Measurements from ENCODE around the gene VSIG1. TPM values are rescaled to one million over a fixed set of nuclear protein-coding genes. Genes with fewer than 3 reads are reported as not detected.

Gene VSIG1
- polyA plus RNA-seq, 1 donor from 2014 or later = not detected

GRCh38 chrX:108117988-108118387 is 73.1 kb downstream of the VSIG1 start:
- Histone ChIP-seq H3F3A (ENCODE audit: insufficient read depth, low read length, poor library complexity, severe bottlenecking) (no peaks in the 10 kb centered on the region), H2AFZ (ENCODE audit: low read depth, low read length) (no peak overlapping the region), H3K79me2 (replicated peaks; ENCODE audit: insufficient read depth, low read length) (no peaks in the 10 kb centered on the region), H3K9ac (ENCODE audit: low read length) (no peak overlapping the region), H3K36me3 (ENCODE audit: insufficient read depth, low read length) (no peaks in the 10 kb centered on the region), H3K4me3 (ENCODE audit: low read length) (no peak overlapping the region), H3K4me2 (ENCODE audit: low read length) (no peak overlapping the region), H4K20me1 (ENCODE audit: insufficient read depth) (no peaks in the 10 kb centered on the region), H3K9me2 (ENCODE audit: insufficient read depth, low read length) (no peaks in the 10 kb centered on the region), H3K27me3 (ENCODE audit: insufficient read depth, low read depth, low read length) (no peaks in the 10 kb centered on the region), H3K9me3 (ENCODE audit: low read length) (no peaks in the 10 kb centered on the region), H3K27ac (ENCODE audit: low read length) (no peak overlapping the region)
- TF ChIP-seq SMC3 (conservative IDR thresholded peaks at IDR 0.05; ENCODE audit: poor library complexity) = no peak
- no peak for TF ChIP-seq EZH2 (IDR thresholded peaks at IDR 0.05; ENCODE audit: borderline replicate concordance, insufficient read depth, low read length, poor library complexity, severe bottlenecking)
- no peak for TF ChIP-seq MXI1 (conservative IDR thresholded peaks at IDR 0.05; ENCODE audit: poor library complexity, severe bottlenecking)
- TF ChIP-seq CTCF (IDR thresholded peaks at IDR 0.05; ENCODE audit: poor library complexity, severe bottlenecking) = no peak

GRCh38 chrX:108121291-108121690 is 76.4 kb downstream of the VSIG1 start:
- H3K36me3 ChIP-seq (ENCODE audit: insufficient read depth, low read length) = no peaks in the 10 kb centered on the region
- H3K9me2 ChIP-seq (ENCODE audit: insufficient read depth, low read length) = no peaks in the 10 kb centered on the region
- no peak for TF ChIP-seq MXI1 (conservative IDR thresholded peaks at IDR 0.05; ENCODE audit: poor library complexity, severe bottlenecking)
- no peak for TF ChIP-seq RAD21 (conservative IDR thresholded peaks at IDR 0.05)
- no peak for TF ChIP-seq EP300 (conservative IDR thresholded peaks at IDR 0.05; ENCODE audit: poor library complexity, severe bottlenecking)
- no peak for TF ChIP-seq EZH2 (IDR thresholded peaks at IDR 0.05; ENCODE audit: borderline replicate concordance, insufficient read depth, low read length, poor library complexity, severe bottlenecking)
- no peaks in the 10 kb centered on the region for H3F3A ChIP-seq (ENCODE audit: insufficient read depth, low read length, poor library complexity, severe bottlenecking)
- no peak overlapping the region for H3K4me3 ChIP-seq (ENCODE audit: low read length)
- no peak overlapping the region for H3K27ac ChIP-seq (ENCODE audit: low read length)
- H3K27me3 ChIP-seq (ENCODE audit: insufficient read depth, low read depth, low read length) = no peaks in the 10 kb centered on the region
- no peaks in the 10 kb centered on the region for H3K9me3 ChIP-seq (ENCODE audit: low read length)
- H3K79me2 ChIP-seq (replicated peaks; ENCODE audit: insufficient read depth, low read length) = no peaks in the 10 kb centered on the region
- H2AFZ ChIP-seq (ENCODE audit: low read depth, low read length) = no peak overlapping the region
- H3K9ac ChIP-seq (ENCODE audit: low read length) = no peak overlapping the region
- no peak overlapping the region for H3K4me2 ChIP-seq (ENCODE audit: low read length)
- no peaks in the 10 kb centered on the region for H4K20me1 ChIP-seq (ENCODE audit: insufficient read depth)

GRCh38 chrX:108122748-108123147 is 77.9 kb downstream of the VSIG1 start:
- Histone ChIP-seq H4K20me1 (ENCODE audit: insufficient read depth) (no peaks in the 10 kb centered on the region), H3K9ac (ENCODE audit: low read length) (no peak overlapping the region), H3K4me2 (ENCODE audit: low read length) (no peak overlapping the region), H2AFZ (ENCODE audit: low read depth, low read length) (no peak overlapping the region), H3K9me2 (ENCODE audit: insufficient read depth, low read length) (no peaks in the 10 kb centered on the region), H3F3A (ENCODE audit: insufficient read depth, low read length, poor library complexity, severe bottlenecking) (no peaks in the 10 kb centered on the region), H3K79me2 (replicated peaks; ENCODE audit: insufficient read depth, low read length) (no peaks in the 10 kb centered on the region), H3K27ac (ENCODE audit: low read length) (no peak overlapping the region), H3K9me3 (ENCODE audit: low read length) (no peaks in the 10 kb centered on the region), H3K27me3 (ENCODE audit: insufficient read depth, low read depth, low read length) (no peaks in the 10 kb centered on the region), H3K4me3 (ENCODE audit: low read length) (no peak overlapping the region), H3K36me3 (ENCODE audit: insufficient read depth, low read length) (no peaks in the 10 kb centered on the region)
- no peak for TF ChIP-seq POLR2AphosphoS5 (IDR thresholded peaks at IDR 0.05)
- TF ChIP-seq MXI1 (conservative IDR thresholded peaks at IDR 0.05; ENCODE audit: poor library complexity, severe bottlenecking) = no peak
- no peak for TF ChIP-seq REST (IDR thresholded peaks at IDR 0.05; ENCODE audit: borderline replicate concordance)
- no peak for TF ChIP-seq TAF1 (IDR thresholded peaks at IDR 0.05; ENCODE audit: low read depth)
- no peak for TF ChIP-seq SMC3 (conservative IDR thresholded peaks at IDR 0.05; ENCODE audit: poor library complexity)
- TF ChIP-seq RAD21 (conservative IDR thresholded peaks at IDR 0.05) = no peak
- no peak for TF ChIP-seq CTCF (IDR thresholded peaks at IDR 0.05; ENCODE audit: poor library complexity, severe bottlenecking)
- no peak for TF ChIP-seq EP300 (conservative IDR thresholded peaks at IDR 0.05; ENCODE audit: poor library complexity, severe bottlenecking)
- no peak for TF ChIP-seq EZH2 (IDR thresholded peaks at IDR 0.05; ENCODE audit: borderline replicate concordance, insufficient read depth, low read length, poor library complexity, severe bottlenecking)

Data from neural cell (in vitro differentiated cells).